Ascending aorta (tissue), 2 donors: ENCODE data around the gene SPATA33. TPM values are rescaled to one million over a fixed set of nuclear protein-coding genes. Genes with fewer than 3 reads are reported as not detected.
"Not testable (repeated sequence)": the region's sequence is repeated elsewhere in the genome, so short reads cannot be mapped to it uniquely, and the experiment has no call there.

Source experiments
- DNase-seq, 2 donors: peaks; one replicate each; pipeline ENCODE4 v3.0.0-alpha.2; 2019; ENCODE audit warnings: low spot score in 2 of 2
- H3K27ac ChIP-seq, 2 donors: fragments of 200-600 bp; sonication (generic); one replicate each; pipeline ENCODE4 v1.5.1; 2016 to 2017; ENCODE audit warnings: mild to moderate bottlenecking in 1 of 2
- H3K27me3 ChIP-seq: fragments of 200-600 bp; sonication (generic); one replicate; pipeline ENCODE4 v1.5.1; 2017
- H3K36me3 ChIP-seq, 2 donors: fragments of 200-600 bp; sonication (generic); one replicate each; pipeline ENCODE4 v1.5.1; 2016
- H3K4me1 ChIP-seq, 2 donors: fragments of 200-600 bp; sonication (generic); one replicate each; pipeline ENCODE4 v1.5.1; 2016 to 2017; ENCODE audit warnings: mild to moderate bottlenecking in 1 of 2
- H3K4me3 ChIP-seq, 2 donors: fragments of 200-600 bp; sonication (generic); one replicate each; pipeline ENCODE4 v1.5.1; 2016 to 2017; ENCODE audit warnings: mild to moderate bottlenecking in 1 of 2
- H3K9me3 ChIP-seq, 2 donors: fragments of 200-600 bp; sonication (generic); one replicate each; pipeline ENCODE4 v1.5.1; 2016
- intact Hi-C: fragments of 100-400 bp; cut with DNase I; formaldehyde crosslinking; loops from one replicate; pipeline ENCODE4 v1.15.1; 2023
- total RNA-seq: library from RNA; depleted of rRNA; stranded (reverse); fragments of >200 nt; gene quantifications from one replicate; pipeline ENCODE4 v1.1.0, GENCODE V29; 2016
- TF ChIP-seq, protein P1 (sequence below), 3 experiments: fragments of 200-600 bp in 2 of 3; fragments of 450-650 bp in 1 of 3; sonication (generic) in 2 of 3; IDR thresholded peaks; one replicate each; pipeline ENCODE4 v1.5.1; 2016 to 2019; ENCODE audit warnings: antibody characterized with exemption in 3 of 3, mild to moderate bottlenecking in 1 of 3, moderate library complexity in 1 of 3

SPATA33 gene
- total RNA-seq, 1 donor from 2014 or later = 0.21 TPM

GRCh38 chr16:89686520-89687091 is 29.0 kb downstream of the SPATA33 start, which contains the start of gene CDK10:
Gene CDK10, plus strand, starts transcription at chr16:89686689. Its CDS starts 22 bp downstream, at chr16:89686711.
- DNase-seq = peak; percentile 42 to 93
- H3K4me3 ChIP-seq = peak within 1 kb of the TSS; percentile 63 to 80
- intact Hi-C loops = loop anchor here (1.0 to 10.0 kb wide), 4 partner anchors 14 to 442 kb away; partner anchors contain the start of genes CHMP1A, SPATA33 and ZNF276
- peaks cover 4 to 5% of the 10 kb centered on the region in 2 donors for H3K4me1 ChIP-seq
- TF ChIP-seq, protein P1, sequence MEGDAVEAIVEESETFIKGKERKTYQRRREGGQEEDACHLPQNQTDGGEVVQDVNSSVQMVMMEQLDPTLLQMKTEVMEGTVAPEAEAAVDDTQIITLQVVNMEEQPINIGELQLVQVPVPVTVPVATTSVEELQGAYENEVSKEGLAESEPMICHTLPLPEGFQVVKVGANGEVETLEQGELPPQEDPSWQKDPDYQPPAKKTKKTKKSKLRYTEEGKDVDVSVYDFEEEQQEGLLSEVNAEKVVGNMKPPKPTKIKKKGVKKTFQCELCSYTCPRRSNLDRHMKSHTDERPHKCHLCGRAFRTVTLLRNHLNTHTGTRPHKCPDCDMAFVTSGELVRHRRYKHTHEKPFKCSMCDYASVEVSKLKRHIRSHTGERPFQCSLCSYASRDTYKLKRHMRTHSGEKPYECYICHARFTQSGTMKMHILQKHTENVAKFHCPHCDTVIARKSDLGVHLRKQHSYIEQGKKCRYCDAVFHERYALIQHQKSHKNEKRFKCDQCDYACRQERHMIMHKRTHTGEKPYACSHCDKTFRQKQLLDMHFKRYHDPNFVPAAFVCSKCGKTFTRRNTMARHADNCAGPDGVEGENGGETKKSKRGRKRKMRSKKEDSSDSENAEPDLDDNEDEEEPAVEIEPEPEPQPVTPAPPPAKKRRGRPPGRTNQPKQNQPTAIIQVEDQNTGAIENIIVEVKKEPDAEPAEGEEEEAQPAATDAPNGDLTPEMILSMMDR (IDR thresholded peaks at IDR 0.05) = peak in 1 of 3 experiments; percentile 6
- H3K36me3 ChIP-seq = peaks cover 7 to 9% of the 10 kb centered on the region in 2 donors
- H3K9me3 ChIP-seq = no peaks in the 10 kb centered on the region
- H3K27me3 ChIP-seq = no peaks in the 10 kb centered on the region
- peak within 1 kb of the TSS; percentile 58 to 82 for H3K27ac ChIP-seq

DNA sequence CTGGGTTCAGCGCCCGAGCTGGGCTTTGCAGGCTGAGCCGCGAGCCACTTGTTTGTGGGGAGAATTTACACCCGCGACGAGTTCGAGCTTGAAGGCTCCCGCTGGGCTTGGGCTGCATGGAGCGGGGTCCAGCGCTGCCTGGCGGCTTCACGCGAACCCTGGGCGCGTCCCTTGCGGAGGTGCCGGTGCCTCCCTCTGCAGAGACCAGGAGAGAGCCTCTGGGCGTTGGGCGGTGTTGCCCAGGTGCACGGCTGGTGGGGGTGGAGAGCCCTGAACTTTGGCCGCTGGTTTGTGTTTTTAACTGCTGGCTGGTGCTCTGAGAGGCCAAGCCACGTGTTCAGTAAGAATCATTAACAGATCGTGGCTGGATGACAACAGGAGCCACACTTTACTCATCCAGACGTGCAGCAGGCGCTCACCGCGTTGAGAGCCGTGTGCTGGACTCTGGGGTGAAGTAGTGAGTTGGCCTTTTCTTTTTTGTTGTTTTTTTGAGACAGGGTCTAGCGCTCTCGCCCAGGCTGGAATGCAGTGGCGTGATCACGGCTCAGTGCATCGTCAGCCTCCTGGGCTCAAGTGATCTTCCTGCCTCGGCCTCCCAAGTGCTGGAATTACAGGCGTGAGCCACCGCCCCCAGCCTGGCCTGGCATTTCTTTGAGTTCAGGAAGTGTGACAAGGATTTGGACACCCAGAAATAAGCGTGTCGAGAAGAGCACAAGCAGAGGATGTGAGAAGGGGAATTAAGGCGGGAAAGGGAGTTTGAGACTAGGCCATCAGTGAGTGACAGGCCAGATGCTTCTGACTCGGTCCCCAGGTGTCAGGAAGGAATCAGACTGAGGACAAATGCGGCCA is 29.7 kb downstream of the SPATA33 start:
- H3K27me3 ChIP-seq = no peaks in the 10 kb centered on the region
- TF ChIP-seq, protein P1 (IDR thresholded peaks at IDR 0.05) = no peak
- peak overlapping the region; percentile 58 to 82 for H3K27ac ChIP-seq
- H3K4me1 ChIP-seq = peaks cover 4 to 5% of the 10 kb centered on the region in 2 donors
- peak overlapping the region; percentile 63 to 80 for H3K4me3 ChIP-seq
- H3K9me3 ChIP-seq = no peaks in the 10 kb centered on the region
- H3K36me3 ChIP-seq = peaks cover 14 to 16% of the 10 kb centered on the region in 2 donors
- no peak for DNase-seq
- intact Hi-C loops = loop anchor here (10.0 kb wide), 1 partner anchor 443 kb away; no protein-coding TSS in a partner anchor

GRCh38 chr16:89688395-89688794 is 30.8 kb downstream of the SPATA33 start:
- Histone ChIP-seq H3K27ac (no peak overlapping the region), H3K36me3 (peaks cover 17 to 26% of the 10 kb centered on the region in 2 donors)
- intact Hi-C loops = loop anchor here (10.0 kb wide), 1 partner anchor 444 kb away; no protein-coding TSS in a partner anchor

GRCh38 chr16:89689142-89689541 is 31.5 kb downstream of the SPATA33 start:
- TF ChIP-seq, protein P1 (IDR thresholded peaks at IDR 0.05) = no peak
- no peak overlapping the region for H3K4me3 ChIP-seq
- intact Hi-C loops = loop anchor here (10.0 kb wide), 1 partner anchor 444 kb away; no protein-coding TSS in a partner anchor
- DNase-seq = no peak
- H3K27me3 ChIP-seq = no peaks in the 10 kb centered on the region
- H3K36me3 ChIP-seq = peaks cover 22 to 33% of the 10 kb centered on the region in 2 donors
- peaks cover 4 to 5% of the 10 kb centered on the region in 2 donors for H3K4me1 ChIP-seq
- H3K27ac ChIP-seq = no peak overlapping the region
- no peaks in the 10 kb centered on the region for H3K9me3 ChIP-seq

More at GRCh38 chr16:89688395-89688794, 30.8 kb downstream of the SPATA33 start:
- no peak for DNase-seq
- no peak overlapping the region for H3K4me3 ChIP-seq
- H3K9me3 ChIP-seq = no peaks in the 10 kb centered on the region
- peaks cover 4 to 5% of the 10 kb centered on the region in 2 donors for H3K4me1 ChIP-seq
- TF ChIP-seq, protein P1 (IDR thresholded peaks at IDR 0.05) = no peak
- no peaks in the 10 kb centered on the region for H3K27me3 ChIP-seq

GRCh38 chr16:89689621-89690020 is 32.0 kb downstream of the SPATA33 start:
- peaks cover 22 to 38% of the 10 kb centered on the region in 2 donors for H3K36me3 ChIP-seq
- intact Hi-C loops = loop anchor here (10.0 kb wide), 1 partner anchor 445 kb away; no protein-coding TSS in a partner anchor
- not testable (repeated sequence) for H3K9me3 ChIP-seq, DNase-seq, H3K4me3 ChIP-seq, H3K27me3 ChIP-seq, H3K27ac ChIP-seq, H3K4me1 ChIP-seq
